NCI-H1092 treated with DMSO at 0.1 percent for 48 hours (cell line): ENCODE data around the gene PCGF1.
"Not testable (repeated sequence)": the region's sequence is repeated elsewhere in the genome, so short reads cannot be mapped to it uniquely, and the experiment has no call there.

Source experiments
- DNase-seq: peaks from one replicate; lab custom pipeline; 2025; lab: John Stamatoyannopoulos, UW

Gene PCGF1

GRCh38 chr2:74472086-74472944, 35.2 kb downstream of the PCGF1 start, which contains the start of gene MRPL53:
TSS of gene MRPL53 (minus strand) at chr2:74472680. CDS start at chr2:74472660, 20 bp downstream.
- DNase-seq = peak; percentile 86

DNA sequence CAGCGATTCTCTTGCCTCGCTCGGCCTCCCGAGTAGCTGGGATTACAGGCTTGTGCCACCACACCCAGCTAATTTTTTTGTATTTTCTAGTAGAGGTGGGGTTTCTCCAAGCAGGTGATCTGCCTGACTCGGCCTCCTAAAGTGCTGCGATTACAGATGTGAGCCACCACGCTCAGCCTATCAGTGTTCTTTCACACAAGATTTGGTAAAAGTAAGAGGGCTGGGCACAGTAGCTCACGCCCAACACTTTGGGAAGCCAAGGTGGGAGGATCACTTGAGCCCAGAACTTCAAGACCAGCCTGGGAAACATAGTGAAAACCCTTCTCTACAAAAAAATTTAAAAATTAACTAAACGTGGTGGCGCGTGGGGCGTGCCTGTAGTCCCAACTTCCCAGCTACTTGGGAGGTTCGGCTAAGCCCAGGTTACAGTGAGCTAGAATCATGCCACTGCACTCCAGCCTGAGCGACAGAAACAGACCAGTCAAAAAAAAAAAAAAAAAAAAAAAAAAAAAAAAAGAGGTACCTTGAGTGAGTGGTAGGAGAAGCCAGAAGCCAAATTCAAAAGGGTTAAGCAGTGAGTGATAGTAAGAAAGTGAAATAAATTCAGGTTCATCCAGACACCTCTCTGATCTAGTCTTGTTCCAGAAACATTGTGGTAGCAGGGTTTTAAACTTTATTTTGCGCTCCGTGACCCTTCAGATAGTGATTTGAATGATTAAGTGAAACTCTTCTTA, 36.0 kb downstream of the PCGF1 start:
- no peak for DNase-seq

GRCh38 chr2:74470742-74471141, 36.8 kb downstream of the PCGF1 start:
- not testable (repeated sequence) for DNase-seq

DNA sequence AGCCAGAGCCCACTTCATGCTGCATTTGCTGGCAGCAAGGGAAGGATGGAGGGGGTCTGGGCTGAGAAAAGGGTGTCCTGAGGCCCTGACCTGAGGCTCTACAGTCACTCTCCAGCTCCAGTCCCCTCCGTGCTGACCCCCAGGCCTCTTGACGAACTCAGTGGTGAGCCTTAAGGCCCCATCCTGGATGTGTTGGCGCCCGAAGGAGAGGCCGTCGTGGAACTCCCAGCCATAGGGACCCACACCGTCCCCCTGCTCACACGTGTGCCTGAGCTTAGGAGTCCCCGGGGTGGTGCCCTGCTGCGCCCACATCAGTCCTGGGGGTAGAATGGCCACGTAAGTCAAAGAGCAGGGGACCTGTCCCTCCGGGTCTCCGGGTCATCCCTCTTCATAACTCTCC, 43.1 kb downstream of the PCGF1 start:
- DNase-seq = no peak

GRCh38 chr2:74462786-74463105, 44.7 kb downstream of the PCGF1 start:
- no peak for DNase-seq

- DNase-seq = no peak
Observed at GRCh38 chr2:74462054-74462785, 45.3 kb downstream of the PCGF1 start.

GRCh38 chr2:74461187-74462053, 46.1 kb downstream of the PCGF1 start:
- no peak for DNase-seq

DNA sequence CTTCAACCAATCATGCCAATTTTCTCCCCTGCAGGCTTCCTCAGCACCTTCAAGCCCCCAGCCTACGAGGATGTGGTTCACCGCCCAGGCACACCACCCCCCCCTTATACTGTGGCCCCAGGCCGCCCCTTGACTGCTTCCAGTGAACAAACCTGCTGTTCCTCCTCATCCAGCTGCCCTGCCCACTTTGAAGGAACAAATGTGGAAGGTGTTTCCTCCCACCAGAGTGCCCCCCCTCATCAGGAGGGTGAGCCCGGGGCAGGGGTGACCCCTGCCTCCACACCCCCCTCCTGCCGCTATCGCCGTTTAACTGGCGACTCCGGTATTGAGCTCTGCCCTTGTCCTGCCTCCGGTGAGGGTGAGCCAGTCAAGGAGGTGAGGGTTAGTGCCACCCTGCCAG, 47.3 kb downstream of the PCGF1 start:
- DNase-seq = not testable (repeated sequence)

- DNase-seq = not testable (repeated sequence)
Observed at GRCh38 chr2:74459503-74460118, 47.9 kb downstream of the PCGF1 start.

GRCh38 chr2:74458938-74459363, 48.5 kb downstream of the PCGF1 start:
- DNase-seq = no peak

DNA sequence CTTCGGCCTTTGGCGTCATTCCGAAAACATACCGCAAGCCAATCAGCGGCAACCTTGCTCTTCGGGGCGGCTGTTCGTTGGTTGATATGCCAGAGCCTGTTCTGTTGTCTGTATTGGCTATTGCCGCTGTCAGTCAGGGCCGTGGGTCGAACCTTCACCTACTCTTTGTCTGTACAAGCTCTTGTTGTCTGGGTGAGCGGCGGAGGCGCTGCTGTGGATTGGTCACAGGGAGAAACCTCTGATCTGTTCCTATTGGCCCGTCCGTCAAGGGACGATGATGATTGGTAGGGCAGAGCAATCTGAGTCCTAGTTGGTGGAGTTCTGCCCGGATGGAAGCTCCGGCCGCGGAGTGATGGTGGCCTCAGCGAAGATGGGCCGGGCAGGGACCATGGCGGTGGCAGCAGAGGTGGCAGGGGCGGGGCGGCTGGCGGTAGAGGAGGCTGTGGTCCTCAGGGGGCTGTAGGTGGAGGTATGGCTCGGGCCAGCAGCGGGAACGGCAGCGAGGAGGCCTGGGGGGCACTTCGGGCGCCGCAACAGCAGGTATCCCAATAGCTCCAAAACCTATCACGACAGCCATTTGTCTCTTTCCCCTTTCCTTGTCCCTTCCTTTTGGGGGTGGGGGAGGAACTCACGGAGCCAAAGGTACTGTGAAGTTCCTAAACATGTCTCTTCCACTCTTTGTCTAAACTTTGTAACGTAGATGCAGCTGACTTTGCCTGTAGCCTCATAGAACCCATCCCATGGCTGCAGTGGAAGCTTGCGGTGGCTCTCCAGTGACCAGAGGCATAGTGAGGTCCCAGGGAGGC, 49.2 kb downstream of the PCGF1 start, which contains the start of gene WBP1:
Gene WBP1, plus strand, starts transcription at position 307 of the 806 bp plus-strand sequence. Its CDS starts 165 bp downstream, at position 472.
- peak; percentile 98 for DNase-seq

DNA sequence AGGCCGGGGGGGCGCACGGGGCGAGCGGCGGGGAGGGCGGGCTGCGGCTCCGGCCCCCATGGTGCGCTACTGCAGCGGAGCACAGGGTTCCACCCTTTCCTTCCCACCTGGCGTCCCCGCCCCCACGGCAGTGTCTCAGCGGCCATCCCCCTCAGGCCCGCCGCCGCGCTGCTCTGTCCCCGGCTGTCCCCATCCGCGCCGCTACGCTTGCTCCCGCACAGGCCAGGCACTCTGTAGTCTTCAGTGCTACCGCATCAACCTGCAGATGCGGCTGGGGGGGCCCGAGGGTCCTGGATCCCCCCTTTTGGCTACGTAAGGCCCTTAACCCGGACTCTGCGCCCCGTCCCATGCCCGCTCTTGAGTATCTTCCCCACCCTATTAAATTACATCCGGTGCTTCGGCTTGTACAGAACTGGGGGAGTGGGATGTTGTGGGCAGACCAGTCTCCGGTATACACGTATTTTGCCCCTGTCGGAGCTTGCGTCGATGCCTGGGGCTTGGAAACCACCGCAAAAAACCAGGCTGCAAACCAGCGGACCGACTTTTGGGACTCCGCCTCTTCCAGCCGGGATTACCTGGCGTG, 49.9 kb downstream of the PCGF1 start:
- DNase-seq = peak; percentile 74

DNA sequence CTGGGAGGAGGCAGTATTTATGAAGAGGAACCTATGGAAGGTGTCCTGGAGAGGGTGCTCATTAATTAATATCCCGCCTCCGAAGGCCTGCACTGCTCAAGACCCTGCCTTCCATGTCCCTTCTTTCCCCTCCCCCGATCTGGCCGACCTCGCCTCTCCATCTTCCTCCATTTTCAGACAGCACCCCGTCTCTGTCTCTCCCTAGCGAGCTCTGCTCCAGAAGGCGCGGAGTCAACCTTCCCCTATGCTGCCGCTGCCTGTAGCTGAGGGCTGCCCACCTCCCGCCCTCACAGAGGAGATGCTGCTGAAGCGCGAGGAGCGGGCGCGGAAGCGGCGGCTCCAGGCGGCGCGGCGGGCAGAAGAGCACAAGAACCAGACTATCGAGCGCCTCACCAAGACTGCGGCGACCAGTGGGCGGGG, 50.4 kb downstream of the PCGF1 start:
- no peak for DNase-seq
